Measurements from ENCODE around the gene SAV1. TPM values are rescaled to one million over a fixed set of nuclear protein-coding genes. Genes with fewer than 3 reads are reported as not detected.

SAV1 gene
- total and polyA plus RNA-seq, 10 of the 15 experiments (the other 5 are each of a cell fraction or from before 2014, with no cell fraction given), result 10.1 to 29.1 (median 20.4) TPM

DNA sequence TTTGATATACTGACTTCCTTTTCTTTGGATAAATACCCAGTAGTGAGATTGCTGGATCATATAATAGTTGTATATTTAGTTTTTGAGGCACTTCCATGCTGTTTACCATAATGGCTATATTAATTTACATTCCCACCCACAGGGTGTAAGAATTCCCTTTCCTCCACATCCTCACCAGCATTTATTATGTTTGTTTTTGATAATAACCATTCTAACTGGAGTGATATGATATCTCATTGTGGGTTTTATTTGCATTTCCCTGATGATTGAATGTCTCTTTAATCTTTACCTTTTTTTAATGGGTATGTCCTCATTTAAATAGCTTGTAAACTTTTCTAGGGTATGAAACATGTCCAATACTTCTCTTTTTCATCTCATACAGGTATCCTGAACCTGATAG is 11.6 kb upstream of the SAV1 start (continued):
- TF ChIP-seq ZNF24 (IDR thresholded peaks at IDR 0.05) (no peak), KLF5 (IDR thresholded peaks at IDR 0.05; ENCODE audit: partially characterized antibody) (no peak), TAF1 (IDR thresholded peaks at IDR 0.05; ENCODE audit: borderline replicate concordance, low read depth, low read length) (no peak), TBL1XR1 (IDR thresholded peaks at IDR 0.05; ENCODE audit: low read depth, low read length) (no peak), USF1 (IDR thresholded peaks at IDR 0.05; ENCODE audit: borderline replicate concordance, extremely low read length, insufficient read depth, low read depth, low read length) (no peak), ZNF592 (IDR thresholded peaks at IDR 0.05) (no peak)

DNA sequence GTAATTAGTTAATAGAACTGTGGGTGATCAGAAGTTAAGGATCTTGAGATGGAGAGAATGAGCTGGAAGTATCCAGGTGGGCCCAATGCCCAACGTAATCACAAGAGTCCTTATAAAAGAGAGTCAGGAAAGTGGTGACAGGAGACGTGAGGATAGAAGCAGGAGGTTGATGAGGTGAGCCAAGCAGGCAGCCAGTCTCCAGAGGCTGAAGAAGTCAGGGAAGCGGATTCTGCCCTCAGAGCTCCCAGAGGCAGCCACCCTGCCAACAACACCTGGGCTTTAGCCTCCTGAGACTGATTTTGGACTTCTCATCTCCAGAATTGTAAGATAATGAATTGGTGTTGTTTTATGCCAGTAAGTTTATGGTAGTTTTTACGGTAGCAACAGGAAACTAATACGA is 10.1 kb upstream of the SAV1 start:
- DNase-seq (ENCODE audit: low read depth, low spot score) (no peak), FAIRE-seq (no peak), ATAC-seq (no peak)
- H3K27me3 ChIP-seq (replicated peaks in 1 of 2; ENCODE audit: control insufficient read depth in 2 of 2, insufficient read depth in 2 of 2, low read length in 1 of 2), result no peaks in the 10 kb centered on the region
- H4K20me1 ChIP-seq (ENCODE audit: control insufficient read depth, insufficient read depth), result no peaks in the 10 kb centered on the region
- ChIA-PET POLR2A (interaction anchor here (0.7 to 1.9 kb wide), 3 partner anchors 10 to 20 kb away, joined by 4 to 9 read pairs (median 6); partner anchors contain the start of gene SAV1), RAD21 (ENCODE audit: unreplicated experiment) (interaction anchor here (0.6 to 2.3 kb wide), 13 partner anchors 12 to 357 kb away, joined by 3 to 14 read pairs (median 4); no protein-coding TSS in a partner anchor), SMC1A (ENCODE audit: uncharacterized antibody, unreplicated experiment) (interaction anchor here (0.6 to 2.3 kb wide), 19 partner anchors 8 to 316 kb away, joined by 3 to 12 read pairs (median 3); no protein-coding TSS in a partner anchor), CTCF (interaction anchor here (1.0 to 2.0 kb wide), 11 partner anchors 10 to 335 kb away, joined by 3 to 12 read pairs (median 4); partner anchors contain the start of gene SAV1)
- in situ Hi-C loops (cut with MboI) (no loop called here), intact Hi-C loops (cut with micrococcal nuclease; ENCODE audit: unreplicated experiment) (no loop called here)
- no peaks in the 10 kb centered on the region for H3K9me3 ChIP-seq (replicated peaks; ENCODE audit: control insufficient read depth, insufficient read depth, low read length)
- no peaks in the 10 kb centered on the region for H3K36me3 ChIP-seq (ENCODE audit: control insufficient read depth in 2 of 2, insufficient read depth in 2 of 2, low read length in 1 of 2)
- H3K9ac ChIP-seq (ENCODE audit: control insufficient read depth, insufficient read depth, low read length), result no peak overlapping the region
- H3K27ac ChIP-seq (ENCODE audit: control insufficient read depth, insufficient read depth), result peak overlapping the region; percentile 61
- H2AFZ ChIP-seq (ENCODE audit: control insufficient read depth, low read depth, low read length), result peak overlapping the region; percentile 59
- H3K79me2 ChIP-seq (ENCODE audit: control insufficient read depth, insufficient read depth, low read length), result no peaks in the 10 kb centered on the region
- 90% methylated on average over 5 of the region's 5 CpGs for WGBS (ENCODE audit: insufficient coverage, insufficient replicate concordance, low lambda C conversion rate, missing lambda C conversion rate)
- H3K4me2 ChIP-seq (ENCODE audit: control insufficient read depth, insufficient read depth), result peak overlapping the region; percentile 75
- BruUV-seq (replicated peaks), result no TSS peak
- H3K4me1 ChIP-seq (ENCODE audit: control insufficient read depth, insufficient read depth, low read length), result peaks cover 20% of the 10 kb centered on the region
- H3K4me3 ChIP-seq, result no peak overlapping the region
- TF ChIP-seq NFYB (IDR thresholded peaks at IDR 0.05; ENCODE audit: insufficient read depth, low read depth, low read length) (no peak), ZNF622 (IDR thresholded peaks at IDR 0.05) (no peak), ASH2L (IDR thresholded peaks at IDR 0.05; ENCODE audit: borderline replicate concordance, low read depth) (no peak), ZNF24 (IDR thresholded peaks at IDR 0.05) (no peak), PML (IDR thresholded peaks at IDR 0.05; ENCODE audit: low read length) (no peak), USF1 (IDR thresholded peaks at IDR 0.05; ENCODE audit: borderline replicate concordance, extremely low read length, insufficient read depth, low read depth, low read length) (no peak), ZSCAN29 (IDR thresholded peaks at IDR 0.05) (no peak), RBBP5 (conservative IDR thresholded peaks at IDR 0.05) (no peak), SREBF2 (IDR thresholded peaks at IDR 0.05; ENCODE audit: low read length) (no peak), HCFC1 (IDR thresholded peaks at IDR 0.05; ENCODE audit: low read length) (no peak)

Measured in GM12878 (cell line).